ENCODE results near the gene NOS1AP. TPM values are rescaled to one million over a fixed set of nuclear protein-coding genes. Genes with fewer than 3 reads are reported as not detected.

The NOS1AP gene
- total RNA-seq, 2 experiments from 2014 or later, result not detected

- Histone ChIP-seq H3K9me3 (ENCODE audit: low read length) (no peaks in the 10 kb centered on the region), H3K27ac (ENCODE audit: low read depth, low read length, poor library complexity, severe bottlenecking) (no peak overlapping the region), H4K20me1 (ENCODE audit: insufficient read depth, low read length) (no peaks in the 10 kb centered on the region), H2AFZ (ENCODE audit: low read length) (no peak overlapping the region), H3K4me3 (ENCODE audit: low read depth, low read length, poor library complexity, severe bottlenecking) (no peak overlapping the region), H3K4me2 (ENCODE audit: low read length) (no peak overlapping the region), H3K36me3 (ENCODE audit: insufficient read depth, low read length) (no peaks in the 10 kb centered on the region), H3K9me2 (ENCODE audit: insufficient read depth, low read length) (no peaks in the 10 kb centered on the region), H3K79me2 (ENCODE audit: insufficient read depth, low read depth, low read length) (no peaks in the 10 kb centered on the region), H3K4me1 (ENCODE audit: insufficient read depth, low read length, poor library complexity, severe bottlenecking) (no peaks in the 10 kb centered on the region)
- POLR2A ChIA-PET, result interaction anchor here (0.6 kb wide), 1 partner anchor 534 kb away, joined by 3 read pairs; no protein-coding TSS in a partner anchor
- no peak for DNase-seq (ENCODE audit: low spot score)
- intact Hi-C loops (cut with micrococcal nuclease; ENCODE audit: unreplicated experiment), result no loop called here
- CTCF ChIA-PET (ENCODE audit: unreplicated experiment), result no interaction called here
- no TSS peak for BruUV-seq (replicated peaks)
- TF ChIP-seq CTCF (conservative IDR thresholded peaks at IDR 0.05; ENCODE audit: low read length), result no peak
Observed at GRCh38 chr1:162385702-162386101, 316.2 kb downstream of the NOS1AP start.

- Histone ChIP-seq H3K27ac (ENCODE audit: low read depth, low read length, poor library complexity, severe bottlenecking) (no peak overlapping the region), H3K4me2 (ENCODE audit: low read length) (no peak overlapping the region), H2AFZ (ENCODE audit: low read length) (no peak overlapping the region), H3K4me3 (ENCODE audit: low read depth, low read length, poor library complexity, severe bottlenecking) (no peak overlapping the region), H3K9me2 (ENCODE audit: insufficient read depth, low read length) (no peaks in the 10 kb centered on the region), H3K36me3 (ENCODE audit: insufficient read depth, low read length) (no peaks in the 10 kb centered on the region), H3K9me3 (ENCODE audit: low read length) (no peaks in the 10 kb centered on the region), H3K4me1 (ENCODE audit: insufficient read depth, low read length, poor library complexity, severe bottlenecking) (no peaks in the 10 kb centered on the region), H3K79me2 (ENCODE audit: insufficient read depth, low read depth, low read length) (no peaks in the 10 kb centered on the region), H4K20me1 (ENCODE audit: insufficient read depth, low read length) (no peaks in the 10 kb centered on the region)
- POLR2A ChIA-PET, result interaction anchor here (0.6 kb wide), 1 partner anchor 535 kb away, joined by 3 read pairs; no protein-coding TSS in a partner anchor
- intact Hi-C loops (cut with micrococcal nuclease; ENCODE audit: unreplicated experiment), result no loop called here
- no peak for DNase-seq (ENCODE audit: low spot score)
- BruUV-seq (replicated peaks), result no TSS peak
- CTCF ChIA-PET (ENCODE audit: unreplicated experiment), result no interaction called here
- TF ChIP-seq CTCF (conservative IDR thresholded peaks at IDR 0.05; ENCODE audit: low read length) (no peak), EZH2phosphoT487 (IDR thresholded peaks at IDR 0.05; ENCODE audit: borderline replicate concordance, low read depth, low read length) (no peak)
Observed at GRCh38 chr1:162386292-162387225, 317.1 kb downstream of the NOS1AP start.

Data from OCI-LY7 (cell line).